ENCODE measurements around the gene OR2F2. TPM values are rescaled to one million over a fixed set of nuclear protein-coding genes. Genes with fewer than 3 reads are reported as not detected.

The OR2F2 gene
- total RNA-seq, 1 experiment from 2014 or later: not detected

DNA sequence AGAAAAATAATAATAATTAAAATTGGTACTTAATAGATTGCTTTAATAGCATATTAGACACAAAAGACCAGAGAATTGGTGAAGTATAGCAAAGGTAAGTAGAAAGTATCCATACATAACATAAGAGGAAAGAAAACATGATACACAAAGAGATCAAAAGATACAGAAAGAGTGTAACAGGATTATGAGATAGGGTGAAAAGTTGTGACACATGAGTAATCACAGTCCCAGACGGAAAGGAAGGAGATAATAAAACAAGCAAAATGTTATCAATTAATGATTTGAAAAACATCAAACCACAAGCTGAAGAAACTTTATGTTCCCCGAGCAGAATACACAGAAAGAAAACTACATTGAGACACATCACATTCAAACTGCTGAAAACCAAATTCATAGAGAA lies 43.6 kb upstream of the OR2F2 start:
- ChIA-PET RAD21 (ENCODE audit: low non-redundant PET in 1 of 2, low total read pairs in 2 of 2, uncharacterized antibody in 2 of 2, unreplicated experiment in 2 of 2) (no interaction called here), POLR2A (no interaction called here), CTCF (interaction anchor here (2.5 kb wide), 1 partner anchor 10 kb away, joined by 28 read pairs; the partner anchor contains the start of gene TCAF1)
- Histone ChIP-seq H3K27ac (ENCODE audit: low read depth, low read length) (no peak overlapping the region), H3K79me2 (ENCODE audit: insufficient read depth, low read length) (peaks cover 86% of the 10 kb centered on the region), H3K4me3 (replicated peaks in 1 of 2; ENCODE audit: low read depth in 1 of 2, low read length in 2 of 2) (no peak overlapping the region), H3K36me3 (ENCODE audit: control insufficient read depth in 1 of 2, insufficient read depth in 2 of 2, low read length in 2 of 2) (no peaks in the 10 kb centered on the region), H4K20me1 (ENCODE audit: insufficient read depth) (no peaks in the 10 kb centered on the region), H3K9me3 (ENCODE audit: control insufficient read depth in 1 of 2, insufficient read depth in 1 of 2, low read depth in 1 of 2, low read length in 2 of 2) (no peaks in the 10 kb centered on the region; a peak in 1 of 4 replicates), H2AFZ (ENCODE audit: low read depth, low read length, poor library complexity, severe bottlenecking) (no peak overlapping the region), H3K27me3 (ENCODE audit: insufficient read depth, low read length) (no peaks in the 10 kb centered on the region), H3K4me2 (ENCODE audit: low read length) (no peak overlapping the region), H3K9ac (ENCODE audit: low read length) (no peak overlapping the region), H3K9me2 (ENCODE audit: insufficient read depth) (no peaks in the 10 kb centered on the region; the same call in 1 of the 2 replicates), H3K4me1 (ENCODE audit: control insufficient read depth in 1 of 2, insufficient read depth in 2 of 2, low read length in 2 of 2) (no peaks in the 10 kb centered on the region)
- DNase-seq (ENCODE audit: low read depth, low spot score): no peak
- ATAC-seq: no peak
- TF ChIP-seq ELF1 (IDR thresholded peaks at IDR 0.05; ENCODE audit: borderline replicate concordance, low read depth) (no peak), CEBPB (IDR thresholded peaks at IDR 0.05; ENCODE audit: low read depth) (no peak), JUND (IDR thresholded peaks at IDR 0.05) (no peak), EZH2 (IDR thresholded peaks at IDR 0.05) (no peak), EGR1 (IDR thresholded peaks at IDR 0.05; ENCODE audit: low read depth) (no peak), ZNF274 (IDR thresholded peaks at IDR 0.05; ENCODE audit: low read depth, low read length) (no peak), SP1 (IDR thresholded peaks at IDR 0.05; ENCODE audit: low read depth) (no peak), REST (IDR thresholded peaks at IDR 0.05; ENCODE audit: low read depth) (no peak), FOSL1 (IDR thresholded peaks at IDR 0.05; ENCODE audit: low read depth) (no peak), POLR2AphosphoS5 (IDR thresholded peaks at IDR 0.05; ENCODE audit: low read depth, low read length) (no peak), SIN3A (IDR thresholded peaks at IDR 0.05; ENCODE audit: low read depth) (no peak), POLR2A (IDR thresholded peaks at IDR 0.05; ENCODE audit: borderline replicate concordance, extremely low read depth, insufficient read depth, insufficient read length) (no peak), RAD21 (IDR thresholded peaks at IDR 0.05; ENCODE audit: low read depth) (no peak), CBX3 (IDR thresholded peaks at IDR 0.05; ENCODE audit: low read depth) (no peak), MAX (IDR thresholded peaks at IDR 0.05) (no peak), YY1 (IDR thresholded peaks at IDR 0.05; ENCODE audit: extremely low read depth, insufficient replicate concordance, low read depth, low read length) (no peak), ZFX (IDR thresholded peaks at IDR 0.05) (no peak)
- TF ChIP-seq, protein P1, sequence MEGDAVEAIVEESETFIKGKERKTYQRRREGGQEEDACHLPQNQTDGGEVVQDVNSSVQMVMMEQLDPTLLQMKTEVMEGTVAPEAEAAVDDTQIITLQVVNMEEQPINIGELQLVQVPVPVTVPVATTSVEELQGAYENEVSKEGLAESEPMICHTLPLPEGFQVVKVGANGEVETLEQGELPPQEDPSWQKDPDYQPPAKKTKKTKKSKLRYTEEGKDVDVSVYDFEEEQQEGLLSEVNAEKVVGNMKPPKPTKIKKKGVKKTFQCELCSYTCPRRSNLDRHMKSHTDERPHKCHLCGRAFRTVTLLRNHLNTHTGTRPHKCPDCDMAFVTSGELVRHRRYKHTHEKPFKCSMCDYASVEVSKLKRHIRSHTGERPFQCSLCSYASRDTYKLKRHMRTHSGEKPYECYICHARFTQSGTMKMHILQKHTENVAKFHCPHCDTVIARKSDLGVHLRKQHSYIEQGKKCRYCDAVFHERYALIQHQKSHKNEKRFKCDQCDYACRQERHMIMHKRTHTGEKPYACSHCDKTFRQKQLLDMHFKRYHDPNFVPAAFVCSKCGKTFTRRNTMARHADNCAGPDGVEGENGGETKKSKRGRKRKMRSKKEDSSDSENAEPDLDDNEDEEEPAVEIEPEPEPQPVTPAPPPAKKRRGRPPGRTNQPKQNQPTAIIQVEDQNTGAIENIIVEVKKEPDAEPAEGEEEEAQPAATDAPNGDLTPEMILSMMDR (IDR thresholded peaks at IDR 0.05 in 2 of 3, conservative IDR thresholded peaks at IDR 0.05 in 1 of 3; ENCODE audit: borderline replicate concordance in 1 of 3, insufficient read depth in 1 of 3, low read depth in 2 of 3, low read length in 2 of 3): no peak
- TF ChIP-seq, protein P2, sequence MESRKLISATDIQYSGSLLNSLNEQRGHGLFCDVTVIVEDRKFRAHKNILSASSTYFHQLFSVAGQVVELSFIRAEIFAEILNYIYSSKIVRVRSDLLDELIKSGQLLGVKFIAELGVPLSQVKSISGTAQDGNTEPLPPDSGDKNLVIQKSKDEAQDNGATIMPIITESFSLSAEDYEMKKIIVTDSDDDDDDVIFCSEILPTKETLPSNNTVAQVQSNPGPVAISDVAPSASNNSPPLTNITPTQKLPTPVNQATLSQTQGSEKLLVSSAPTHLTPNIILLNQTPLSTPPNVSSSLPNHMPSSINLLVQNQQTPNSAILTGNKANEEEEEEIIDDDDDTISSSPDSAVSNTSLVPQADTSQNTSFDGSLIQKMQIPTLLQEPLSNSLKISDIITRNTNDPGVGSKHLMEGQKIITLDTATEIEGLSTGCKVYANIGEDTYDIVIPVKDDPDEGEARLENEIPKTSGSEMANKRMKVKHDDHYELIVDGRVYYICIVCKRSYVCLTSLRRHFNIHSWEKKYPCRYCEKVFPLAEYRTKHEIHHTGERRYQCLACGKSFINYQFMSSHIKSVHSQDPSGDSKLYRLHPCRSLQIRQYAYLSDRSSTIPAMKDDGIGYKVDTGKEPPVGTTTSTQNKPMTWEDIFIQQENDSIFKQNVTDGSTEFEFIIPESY (IDR thresholded peaks at IDR 0.05; ENCODE audit: extremely low read depth, insufficient replicate concordance, low read length): no peak
- BruUV-seq (replicated peaks): no TSS peak
- intact Hi-C loops (cut with micrococcal nuclease): no loop called here

All from HCT116 (cell line).